DMS79 treated with DMSO at 0.1 percent for 48 hours (cell line): ENCODE measurements around the gene GPS1.

Source experiments
- DNase-seq: peaks from one replicate; lab custom pipeline; 2025; lab: John Stamatoyannopoulos, UW

Gene GPS1

GRCh38 chr17:82045936-82046484 lies 5.7 kb upstream of the GPS1 start:
- no peak for DNase-seq

GRCh38 chr17:82046903-82047302 lies 4.8 kb upstream of the GPS1 start:
- no peak for DNase-seq

- no peak for DNase-seq
These were observed 4.3 kb upstream of the GPS1 start for GRCh38 chr17:82047379-82047778.

- DNase-seq = no peak
These were observed 3.7 kb upstream of the GPS1 start for GRCh38 chr17:82047914-82048570.

- no peak for DNase-seq
These were observed 3.1 kb upstream of the GPS1 start for GRCh38 chr17:82048571-82048971.

- DNase-seq = no peak
These were observed 2.6 kb upstream of the GPS1 start for GRCh38 chr17:82049106-82049505.

GRCh38 chr17:82049521-82049971 lies 2.2 kb upstream of the GPS1 start:
- no peak for DNase-seq

- DNase-seq = no peak
These were observed 1.4 kb upstream of the GPS1 start for GRCh38 chr17:82050152-82050760.

- DNase-seq = no peak
These were observed 697 bp upstream of the GPS1 start for GRCh38 chr17:82050761-82051641.

GRCh38 chr17:82052638-82053059 lies 951 bp downstream of the GPS1 start:
- DNase-seq = no peak

- DNase-seq = no peak
These were observed 1.4 kb downstream of the GPS1 start for GRCh38 chr17:82053130-82053529.

GRCh38 chr17:82053556-82054263 lies 2.0 kb downstream of the GPS1 start:
- no peak for DNase-seq

GRCh38 chr17:82054351-82055022 lies 2.8 kb downstream of the GPS1 start:
- no peak for DNase-seq

- DNase-seq = no peak
These were observed 3.6 kb downstream of the GPS1 start for GRCh38 chr17:82055023-82055964.

GRCh38 chr17:82055965-82056728 lies 4.4 kb downstream of the GPS1 start:
- DNase-seq = no peak

- no peak for DNase-seq
These were observed 5.3 kb downstream of the GPS1 start for GRCh38 chr17:82056729-82057621.

- DNase-seq = no peak
These were observed 6.6 kb downstream of the GPS1 start for GRCh38 chr17:82058230-82058854.

- DNase-seq = no peak
These were observed 7.2 kb downstream of the GPS1 start for GRCh38 chr17:82058855-82059249.
